ENCODE data around the gene RCAN3.

The RCAN3 gene

GRCh38 chr1:24503870-24504523 lies 1.4 kb downstream of the RCAN3 start:
- TF ChIP-seq ZFX (IDR thresholded peaks at IDR 0.05; ENCODE audit: borderline replicate concordance): no peak
- no peak for TF ChIP-seq CTCF (IDR thresholded peaks at IDR 0.05)
- H3K27ac ChIP-seq: peak overlapping the region; percentile 67

DNA sequence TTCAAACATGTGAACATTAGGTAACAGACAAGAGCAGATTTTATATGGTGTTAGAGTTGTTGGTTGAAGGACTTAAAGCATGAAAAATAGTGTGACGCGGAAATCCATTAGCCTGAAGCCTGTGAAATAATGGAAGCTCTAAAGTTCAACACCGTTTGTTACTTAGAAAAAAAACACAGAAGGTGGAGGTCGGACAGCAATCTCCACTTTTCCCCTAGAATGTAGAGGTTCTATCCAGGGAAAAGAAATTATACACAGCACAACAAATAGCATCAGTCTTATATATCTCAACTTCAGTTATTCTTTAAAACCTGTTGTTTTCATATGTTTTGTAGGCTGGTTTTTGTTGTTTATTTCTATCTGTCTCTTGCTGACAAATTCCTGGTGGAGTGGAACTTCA lies 1.9 kb downstream of the RCAN3 start:
- TF ChIP-seq CTCF (IDR thresholded peaks at IDR 0.05) (no peak), ZFX (IDR thresholded peaks at IDR 0.05; ENCODE audit: borderline replicate concordance) (no peak)
- H3K27ac ChIP-seq: peak overlapping the region; percentile 67; the same call in 1 of the 2 replicates

DNA sequence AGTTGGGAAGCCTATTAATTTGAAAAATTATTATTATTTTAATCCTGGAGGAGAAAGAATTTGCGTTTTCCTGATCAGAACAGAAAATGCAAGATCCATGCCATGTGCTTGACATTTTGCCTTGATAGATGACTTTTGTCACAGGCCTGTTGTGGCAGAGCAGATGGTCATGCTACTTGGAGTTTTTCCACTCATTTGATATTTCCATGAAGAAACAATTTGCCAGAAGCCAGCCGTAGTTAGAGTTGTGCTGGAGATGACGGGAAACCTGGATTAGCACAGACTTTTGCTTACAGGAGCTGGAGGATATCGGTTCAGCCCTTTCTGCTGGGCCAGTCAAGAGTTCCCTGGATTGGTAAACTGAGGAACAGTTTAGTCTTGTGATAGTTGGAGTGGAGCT lies 3.2 kb downstream of the RCAN3 start:
- TF ChIP-seq ZFX (IDR thresholded peaks at IDR 0.05; ENCODE audit: borderline replicate concordance) (no peak), CTCF (IDR thresholded peaks at IDR 0.05) (no peak)
- H3K27ac ChIP-seq: no peak overlapping the region

DNA sequence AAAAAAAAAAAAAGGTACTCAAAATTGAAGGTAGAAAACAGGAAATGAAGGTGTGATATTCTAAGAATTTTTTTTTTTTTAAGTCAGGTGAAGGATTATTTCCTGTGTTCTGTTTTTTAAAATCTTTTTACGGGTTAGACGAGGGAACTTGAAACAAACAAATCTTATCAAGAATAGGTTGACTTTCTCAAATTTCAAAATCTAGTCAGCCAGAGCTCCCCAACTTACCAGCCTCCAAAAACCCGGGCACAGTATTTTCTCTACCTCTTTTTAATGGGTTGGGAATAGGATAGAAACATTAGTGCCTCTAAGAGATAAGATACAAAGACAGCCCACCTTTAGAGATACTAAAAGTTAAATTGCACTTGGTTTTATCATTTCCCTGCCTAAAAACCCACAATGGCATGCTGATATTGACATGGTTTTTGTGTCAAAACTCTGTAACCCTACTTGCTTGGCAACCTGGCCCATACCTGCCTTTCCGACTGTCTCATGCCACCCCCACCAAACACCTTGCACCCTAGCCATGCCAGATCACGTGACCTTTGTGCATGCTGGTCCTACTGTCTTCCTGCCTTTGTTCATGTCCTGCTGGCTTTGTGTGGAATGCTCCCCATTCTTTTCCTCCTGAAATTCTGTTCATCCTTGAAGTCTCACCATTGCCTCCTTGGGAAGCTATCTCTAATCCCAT lies 4.2 kb downstream of the RCAN3 start:
- TF ChIP-seq ZFX (IDR thresholded peaks at IDR 0.05; ENCODE audit: borderline replicate concordance) (no peak), CTCF (IDR thresholded peaks at IDR 0.05) (no peak)
- H3K27ac ChIP-seq: no peak overlapping the region

- TF ChIP-seq ZFX (IDR thresholded peaks at IDR 0.05; ENCODE audit: borderline replicate concordance) (no peak), CTCF (IDR thresholded peaks at IDR 0.05) (no peak)
- H3K27ac ChIP-seq: no peak overlapping the region
Observed at GRCh38 chr1:24507405-24507804, 4.8 kb downstream of the RCAN3 start.

DNA sequence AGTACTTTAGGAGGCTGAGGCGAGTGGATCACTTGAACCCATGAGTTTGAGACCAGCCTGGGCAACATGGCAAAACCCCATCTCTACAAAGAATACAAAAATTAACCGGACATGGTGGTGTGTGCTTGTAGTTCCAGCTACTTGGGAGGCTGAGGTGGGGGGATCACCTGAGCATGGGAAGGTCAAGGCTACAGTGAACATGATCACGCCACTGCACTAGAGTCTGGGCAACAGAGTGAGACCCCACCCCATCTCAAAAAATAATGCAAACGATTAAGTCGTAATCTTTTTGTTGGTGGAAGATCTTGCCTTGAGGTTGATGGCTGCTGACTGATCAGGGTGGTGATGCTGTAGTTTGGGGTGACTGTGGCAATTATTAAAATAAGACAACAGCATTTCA lies 6.3 kb downstream of the RCAN3 start:
- no peak for TF ChIP-seq CTCF (IDR thresholded peaks at IDR 0.05)

GRCh38 chr1:24513706-24514105 lies 11.1 kb downstream of the RCAN3 start:
- TF ChIP-seq CTCF (IDR thresholded peaks at IDR 0.05): no peak
- TF ChIP-seq ZFX (IDR thresholded peaks at IDR 0.05; ENCODE audit: borderline replicate concordance): no peak

More for the DNA sequence above, 6.3 kb downstream of the RCAN3 start:
- no peak overlapping the region for H3K27ac ChIP-seq

More at GRCh38 chr1:24513706-24514105, 11.1 kb downstream of the RCAN3 start:
- H3K27ac ChIP-seq: no peak overlapping the region

All from 22Rv1 (cell line).